ENCODE data around the gene FA2H. TPM values are rescaled to one million over a fixed set of nuclear protein-coding genes. Genes with fewer than 3 reads are reported as not detected.
"Not testable (repeated sequence)": the region's sequence is repeated elsewhere in the genome, so short reads cannot be mapped to it uniquely, and the experiment has no call there.

Gene FA2H
- total RNA-seq, 1 donor from 2014 or later, result 11.5 TPM

DNA sequence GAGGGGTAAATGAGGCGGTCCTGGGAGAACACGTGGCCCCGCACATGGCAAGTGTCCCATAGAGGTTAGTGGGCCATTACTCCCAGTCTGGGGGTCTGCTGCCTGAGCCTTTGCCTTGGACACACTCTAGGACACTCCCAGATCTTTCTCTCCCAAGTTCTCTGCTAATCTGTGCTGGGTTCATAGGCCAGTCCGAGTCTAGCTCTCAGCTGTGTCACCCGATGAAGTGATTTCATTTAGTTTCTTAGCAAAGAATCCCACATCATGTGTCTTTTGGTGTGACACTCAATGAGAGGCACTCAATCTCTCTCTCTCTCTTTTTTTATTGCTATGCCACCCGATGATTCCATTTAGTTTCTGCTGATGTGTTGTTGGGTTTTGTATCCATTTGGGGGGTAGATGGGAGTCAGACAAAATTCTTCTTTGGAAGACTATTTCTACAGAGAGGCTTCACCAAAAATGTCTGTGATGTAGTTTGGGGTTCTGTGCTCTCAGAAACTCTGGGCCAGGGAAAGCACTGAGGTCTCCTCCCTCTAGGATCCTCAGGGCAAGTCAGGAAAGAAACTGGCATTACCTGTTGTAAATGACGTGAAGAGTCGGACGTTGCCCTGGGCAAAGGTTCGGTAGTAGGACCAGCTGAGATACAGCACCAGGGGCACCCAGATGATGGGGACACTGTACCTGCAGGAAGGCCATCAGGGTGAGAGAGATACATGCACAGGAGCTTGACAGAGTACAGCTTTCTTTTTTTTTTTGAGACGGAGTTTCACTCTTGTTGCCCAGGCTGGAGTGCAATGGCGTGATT lies 48.8 kb downstream of the FA2H start:
- no peak overlapping the region for H3K4me3 ChIP-seq (ENCODE audit: low read depth, low read length)
- no peak for DNase-seq (ENCODE audit: low read depth)
- TF ChIP-seq CTCF (conservative IDR thresholded peaks at IDR 0.05; ENCODE audit: low read depth, low read length), result no peak

DNA sequence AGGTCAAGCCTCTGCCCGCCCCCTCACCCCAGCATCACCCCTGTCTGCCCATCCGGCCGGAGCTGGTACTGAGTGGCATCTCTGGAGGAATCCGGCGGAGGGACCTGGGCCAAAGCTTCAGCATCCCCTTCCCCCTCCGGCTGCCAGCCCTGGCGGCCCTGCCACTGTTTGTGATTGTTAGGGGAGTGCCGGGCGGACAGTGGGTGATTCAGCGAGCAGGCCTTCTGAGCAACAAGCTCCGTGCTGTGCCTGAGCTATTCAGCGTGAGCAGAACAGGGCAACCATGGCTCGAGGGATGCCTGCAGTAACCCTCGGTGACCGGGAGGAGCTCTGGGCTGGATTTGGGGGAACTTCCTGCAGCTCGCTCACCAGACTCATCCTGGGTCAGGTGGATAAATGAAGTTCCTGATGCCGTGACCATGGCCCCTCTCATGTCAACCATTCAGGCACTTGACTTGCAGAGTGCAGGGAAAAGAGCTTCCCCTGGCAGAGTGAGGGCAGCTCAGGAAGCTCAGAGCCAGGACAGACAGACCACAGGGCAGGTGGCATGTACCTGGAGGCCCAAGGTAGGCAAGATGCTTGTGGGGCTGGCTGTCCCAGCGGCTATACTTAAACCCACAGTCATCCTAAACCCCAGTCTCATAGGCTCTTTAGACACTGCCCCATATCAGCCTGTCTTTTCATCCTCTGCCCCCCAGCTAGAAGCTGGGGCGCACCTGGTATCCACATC lies 49.6 kb downstream of the FA2H start:
- no peak for TF ChIP-seq CTCF (conservative IDR thresholded peaks at IDR 0.05; ENCODE audit: low read depth, low read length)

DNA sequence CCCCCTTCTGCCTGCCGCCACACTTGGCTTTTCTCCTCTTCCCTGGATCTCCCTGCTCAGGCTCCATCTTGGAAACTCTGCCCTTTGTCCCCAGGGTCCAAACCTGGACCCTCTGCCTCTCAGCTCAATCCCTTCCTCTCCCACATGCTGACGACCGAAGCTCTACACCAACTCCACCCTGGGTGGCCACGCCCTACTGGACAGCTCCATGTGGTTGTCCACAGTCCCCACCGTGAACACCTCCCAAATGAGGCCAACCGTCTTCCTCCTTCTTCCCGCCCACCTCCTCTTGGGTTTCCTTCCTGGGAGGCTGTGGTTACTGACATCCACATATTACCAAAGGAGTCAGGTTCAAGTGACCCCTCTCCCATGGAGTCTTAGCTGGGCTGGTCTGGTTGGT lies 51.4 kb downstream of the FA2H start:
- no peak for TF ChIP-seq CTCF (conservative IDR thresholded peaks at IDR 0.05; ENCODE audit: low read depth, low read length)
- no peak for DNase-seq (ENCODE audit: low read depth)

More for the DNA sequence above, 49.6 kb downstream of the FA2H start:
- no peak for DNase-seq (ENCODE audit: low read depth)
- H3K4me3 ChIP-seq (ENCODE audit: low read depth, low read length), result no peak overlapping the region

DNA sequence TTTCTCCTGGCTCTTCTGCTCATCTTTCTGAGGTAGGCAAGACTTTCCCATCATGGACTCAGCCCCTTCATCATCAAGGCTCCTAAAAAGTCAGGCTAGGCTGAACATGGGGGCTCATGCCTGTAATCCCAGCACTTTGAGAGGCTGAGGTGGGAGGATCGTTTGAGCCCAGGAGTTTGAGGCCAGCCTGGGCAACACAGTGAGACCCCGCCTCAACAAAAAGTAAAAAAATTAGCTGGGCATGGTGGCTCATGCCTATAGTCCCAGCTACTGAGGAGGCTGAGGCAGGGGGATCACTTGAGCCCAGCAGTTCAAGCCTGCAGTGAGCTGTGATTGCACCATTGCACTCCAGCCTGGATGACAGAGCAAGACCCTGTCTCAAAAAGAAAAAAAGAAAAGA lies 52.5 kb downstream of the FA2H start:
- not testable (repeated sequence) for H3K4me3 ChIP-seq (ENCODE audit: low read depth, low read length); DNase-seq (ENCODE audit: low read depth)

More for the DNA sequence above, 51.4 kb downstream of the FA2H start:
- no peak overlapping the region for H3K4me3 ChIP-seq (ENCODE audit: low read depth, low read length)

DNA sequence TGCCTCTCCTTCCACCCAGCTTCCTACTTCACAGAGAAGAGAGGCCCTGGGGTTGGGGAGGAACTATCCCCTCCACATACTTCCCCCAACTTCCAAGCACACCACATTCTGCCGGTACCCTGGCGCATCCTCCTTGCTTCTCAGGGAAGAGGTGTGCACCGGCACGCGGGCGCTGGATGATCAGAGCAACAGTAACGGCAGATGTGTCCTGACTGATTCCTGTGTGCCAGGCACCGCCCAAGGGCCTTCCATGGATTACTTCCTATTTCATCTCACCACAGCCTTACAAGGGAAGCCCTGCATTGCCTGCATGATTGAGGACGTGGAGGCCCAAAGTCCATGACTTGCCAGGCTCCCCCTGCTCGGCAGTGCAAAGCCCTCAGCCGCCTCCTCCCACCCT lies 52.9 kb downstream of the FA2H start:
- no peak for DNase-seq (ENCODE audit: low read depth)
- TF ChIP-seq CTCF (conservative IDR thresholded peaks at IDR 0.05; ENCODE audit: low read depth, low read length), result no peak
- H3K4me3 ChIP-seq (ENCODE audit: low read depth, low read length), result no peak overlapping the region

- no peak overlapping the region for H3K4me3 ChIP-seq (ENCODE audit: low read depth, low read length)
- DNase-seq (ENCODE audit: low read depth), result no peak
- TF ChIP-seq CTCF (conservative IDR thresholded peaks at IDR 0.05; ENCODE audit: low read depth, low read length), result no peak
These were observed 54.0 kb downstream of the FA2H start for GRCh38 chr16:74720579-74720978.

DNA sequence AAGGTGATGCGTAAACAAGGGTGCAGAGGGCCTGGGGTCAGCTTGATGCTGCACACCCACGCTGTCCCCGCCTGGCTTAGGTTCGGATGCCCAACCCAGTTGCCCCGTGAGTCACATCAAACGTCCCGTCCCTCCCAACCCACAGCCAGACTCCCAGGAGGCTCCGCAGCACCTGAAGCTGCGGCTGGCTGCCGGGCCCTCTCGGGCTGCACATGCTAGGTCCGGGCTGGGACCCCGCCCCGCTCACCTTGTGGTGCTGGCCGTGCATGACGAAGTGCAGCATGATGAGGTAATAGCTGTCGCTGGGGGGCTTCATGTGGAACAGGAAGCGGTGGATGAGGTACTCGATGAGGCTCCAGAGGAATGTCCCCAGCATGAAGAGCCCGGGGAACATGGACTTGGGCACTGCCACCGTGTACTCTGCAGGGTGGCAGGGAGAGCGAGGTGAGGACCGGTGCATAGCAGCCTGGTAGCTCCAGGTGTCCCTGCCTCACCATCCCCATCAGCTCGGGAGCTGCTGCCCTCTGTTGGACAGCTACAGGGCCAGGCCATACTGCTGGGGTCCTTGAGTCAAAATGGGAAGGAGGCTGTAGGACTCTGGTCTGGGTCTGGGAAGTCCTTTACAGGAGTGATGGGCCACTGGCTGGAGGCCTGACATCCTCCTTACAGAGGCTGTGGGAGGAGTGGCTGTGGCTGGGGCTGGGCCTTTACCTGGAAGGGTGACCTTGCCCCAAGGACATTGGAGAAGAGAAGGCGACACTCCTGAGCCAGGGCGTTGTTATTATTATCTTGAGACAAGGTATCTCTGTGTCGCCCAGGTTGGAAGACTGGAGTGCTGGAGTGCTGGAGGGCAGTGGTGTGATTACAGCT lies 55.6 kb downstream of the FA2H start:
- no peak for TF ChIP-seq CTCF (conservative IDR thresholded peaks at IDR 0.05; ENCODE audit: low read depth, low read length)
- DNase-seq (ENCODE audit: low read depth), result no peak
- H3K4me3 ChIP-seq (ENCODE audit: low read depth, low read length), result no peak overlapping the region
